ENCODE results near the gene AURKA. TPM values are rescaled to one million over a fixed set of nuclear protein-coding genes. Genes with fewer than 3 reads are reported as not detected.
"Not testable (repeated sequence)": the region's sequence is repeated elsewhere in the genome, so short reads cannot be mapped to it uniquely, and the experiment has no call there.

The AURKA gene
- total and polyA plus RNA-seq, 8 donors = 3.7 to 28.8 (median 17.2) TPM

DNA sequence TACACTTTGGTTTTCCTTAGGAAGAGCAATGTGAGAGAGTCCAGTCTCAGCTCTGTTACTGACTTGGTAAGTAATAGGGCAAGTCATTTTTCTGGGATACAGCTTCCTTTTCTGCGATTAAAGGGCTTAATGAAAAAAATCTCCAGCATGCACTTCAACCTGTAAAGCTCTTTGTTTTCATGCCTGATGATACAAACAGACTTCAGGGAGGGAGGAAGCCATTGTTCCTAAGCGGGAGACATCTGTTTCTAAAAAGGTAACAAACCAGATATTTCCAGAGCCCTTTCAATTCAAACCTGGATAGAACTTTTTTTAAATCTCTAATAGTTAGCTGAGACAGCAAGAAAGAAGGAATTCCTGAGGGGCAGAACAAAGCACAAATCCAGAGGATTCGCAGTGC is 14.9 kb upstream of the AURKA start:
- H3K36me3 ChIP-seq = peaks cover 0 to 69% of the 10 kb centered on the region in 2 donors

DNA sequence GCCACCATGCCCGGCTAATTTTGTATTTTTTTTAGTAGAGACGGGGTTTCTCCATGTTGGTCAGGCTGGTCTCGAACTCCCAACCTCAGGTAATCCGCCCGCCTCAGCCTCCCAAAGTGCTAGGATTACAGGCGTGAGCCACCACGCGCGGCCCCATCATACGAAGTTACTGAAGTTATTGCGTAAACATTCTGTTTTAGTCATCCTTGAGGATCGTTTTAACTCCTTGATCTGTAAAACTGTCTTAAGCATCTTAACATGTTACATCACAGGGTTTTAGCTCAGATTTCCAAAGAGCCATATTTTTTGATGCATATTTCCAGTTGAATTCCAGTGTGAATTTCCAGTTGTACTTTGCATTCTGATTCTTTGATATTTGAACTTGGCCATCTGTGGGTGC is 13.3 kb upstream of the AURKA start:
- H3K27me3 ChIP-seq, H3K9me3 ChIP-seq, DNase-seq, H3K4me3 ChIP-seq, ATAC-seq, H3K27ac ChIP-seq: not testable (repeated sequence)
- peaks cover 0 to 84% of the 10 kb centered on the region in 2 donors for H3K36me3 ChIP-seq
- H3K4me1 ChIP-seq = peaks cover 0 to 18% of the 10 kb centered on the region in 2 donors
- intact Hi-C loops (cut with DNase I) = loop anchor here in 1 of 2 donors (10.0 kb wide), 1 partner anchor 69 kb away; no protein-coding TSS in a partner anchor

More for the DNA sequence above, 14.9 kb upstream of the AURKA start:
- TF ChIP-seq, protein P1, sequence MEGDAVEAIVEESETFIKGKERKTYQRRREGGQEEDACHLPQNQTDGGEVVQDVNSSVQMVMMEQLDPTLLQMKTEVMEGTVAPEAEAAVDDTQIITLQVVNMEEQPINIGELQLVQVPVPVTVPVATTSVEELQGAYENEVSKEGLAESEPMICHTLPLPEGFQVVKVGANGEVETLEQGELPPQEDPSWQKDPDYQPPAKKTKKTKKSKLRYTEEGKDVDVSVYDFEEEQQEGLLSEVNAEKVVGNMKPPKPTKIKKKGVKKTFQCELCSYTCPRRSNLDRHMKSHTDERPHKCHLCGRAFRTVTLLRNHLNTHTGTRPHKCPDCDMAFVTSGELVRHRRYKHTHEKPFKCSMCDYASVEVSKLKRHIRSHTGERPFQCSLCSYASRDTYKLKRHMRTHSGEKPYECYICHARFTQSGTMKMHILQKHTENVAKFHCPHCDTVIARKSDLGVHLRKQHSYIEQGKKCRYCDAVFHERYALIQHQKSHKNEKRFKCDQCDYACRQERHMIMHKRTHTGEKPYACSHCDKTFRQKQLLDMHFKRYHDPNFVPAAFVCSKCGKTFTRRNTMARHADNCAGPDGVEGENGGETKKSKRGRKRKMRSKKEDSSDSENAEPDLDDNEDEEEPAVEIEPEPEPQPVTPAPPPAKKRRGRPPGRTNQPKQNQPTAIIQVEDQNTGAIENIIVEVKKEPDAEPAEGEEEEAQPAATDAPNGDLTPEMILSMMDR (IDR thresholded peaks at IDR 0.05) = no peak
- DNase-seq = no peak
- Histone ChIP-seq H3K4me1 (peaks cover 8 to 29% of the 10 kb centered on the region in 2 donors), H3K27ac (no peak overlapping the region), H3K9me3 (no peaks in the 10 kb centered on the region), H3K4me3 (no peak overlapping the region), H3K27me3 (no peaks in the 10 kb centered on the region)
- no peak for ATAC-seq
- intact Hi-C loops (cut with DNase I) = loop anchor here in 1 of 2 donors (10.0 kb wide), 1 partner anchor 68 kb away; no protein-coding TSS in a partner anchor

DNA sequence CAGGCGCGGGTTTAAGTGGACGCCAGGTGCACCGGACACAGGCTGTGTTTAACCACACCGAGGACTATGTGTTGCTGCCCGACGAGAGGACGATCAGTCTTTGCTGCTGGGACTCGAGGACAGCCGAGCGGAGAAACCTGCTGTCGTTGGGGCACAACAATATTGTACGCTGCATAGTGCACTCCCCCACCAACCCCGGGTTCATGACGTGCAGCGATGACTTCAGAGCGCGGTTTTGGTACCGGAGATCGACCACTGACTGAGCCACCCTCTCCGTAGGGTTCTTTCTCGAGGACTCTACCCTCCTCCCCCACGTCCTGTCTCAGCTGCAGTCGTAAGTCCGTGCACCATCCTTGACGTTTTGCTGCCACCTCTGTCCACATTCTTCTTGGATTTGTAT is 11.4 kb upstream of the AURKA start:
- Histone ChIP-seq H3K27me3 (no peaks in the 10 kb centered on the region), H3K4me1 (peaks cover 0 to 13% of the 10 kb centered on the region in 2 donors), H3K27ac (no peak overlapping the region), H3K4me3 (no peak overlapping the region), H3K36me3 (peaks cover 0 to 97% of the 10 kb centered on the region in 2 donors), H3K9me3 (no peaks in the 10 kb centered on the region)
- no peak for DNase-seq
- intact Hi-C loops (cut with DNase I) = loop anchor here in 1 of 2 donors (10.0 kb wide), 1 partner anchor 71 kb away; no protein-coding TSS in a partner anchor
- ATAC-seq = no peak
- TF ChIP-seq, protein P1 (IDR thresholded peaks at IDR 0.05) = no peak

DNA sequence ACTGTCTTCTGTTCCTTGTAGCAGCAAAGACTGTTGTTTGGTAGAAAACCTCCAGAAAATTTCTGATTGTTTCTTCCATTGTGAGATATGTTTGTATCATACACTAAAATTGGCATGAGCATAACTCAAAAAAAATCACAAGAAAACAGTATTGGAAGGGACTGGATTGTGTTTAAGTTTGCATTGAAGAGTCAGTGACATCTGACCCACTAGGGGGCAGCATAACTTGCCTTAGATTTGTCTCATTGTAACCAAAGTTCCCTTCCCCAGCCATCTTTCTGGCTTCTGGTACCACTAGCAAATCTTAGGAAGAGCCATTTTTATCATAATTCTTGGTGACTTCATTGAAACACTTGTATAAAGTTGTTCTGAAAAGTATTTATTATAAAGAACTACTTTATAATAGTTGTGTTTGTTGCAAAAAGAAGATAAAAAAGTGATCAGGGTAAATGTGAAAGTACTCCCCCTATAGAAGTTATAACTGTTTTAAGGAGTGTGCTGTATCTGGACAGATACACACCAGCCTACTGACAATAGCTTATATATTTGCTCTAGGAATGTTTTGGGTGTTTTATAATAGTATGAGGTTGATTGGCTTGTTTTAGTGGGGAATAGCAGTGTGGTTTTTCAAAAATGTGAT is 8.1 kb upstream of the AURKA start:
- Histone ChIP-seq H3K27me3 (no peaks in the 10 kb centered on the region), H3K4me1 (peaks cover 0 to 13% of the 10 kb centered on the region in 2 donors), H3K4me3 (no peak overlapping the region), H3K9me3 (no peaks in the 10 kb centered on the region), H3K27ac (peak overlapping the region in 1 of 2 donors; percentile 33), H3K36me3 (peaks cover 0 to 97% of the 10 kb centered on the region in 2 donors)
- TF ChIP-seq, protein P1 (IDR thresholded peaks at IDR 0.05) = peak; percentile 73 to 80
- DNase-seq (peak in 2 of 4 donors; percentile 70 to 82), ATAC-seq (peak; percentile 82)
- intact Hi-C loops (cut with DNase I) = loop anchor here in 1 of 2 donors (10.0 kb wide), 1 partner anchor 75 kb away; no protein-coding TSS in a partner anchor

DNA sequence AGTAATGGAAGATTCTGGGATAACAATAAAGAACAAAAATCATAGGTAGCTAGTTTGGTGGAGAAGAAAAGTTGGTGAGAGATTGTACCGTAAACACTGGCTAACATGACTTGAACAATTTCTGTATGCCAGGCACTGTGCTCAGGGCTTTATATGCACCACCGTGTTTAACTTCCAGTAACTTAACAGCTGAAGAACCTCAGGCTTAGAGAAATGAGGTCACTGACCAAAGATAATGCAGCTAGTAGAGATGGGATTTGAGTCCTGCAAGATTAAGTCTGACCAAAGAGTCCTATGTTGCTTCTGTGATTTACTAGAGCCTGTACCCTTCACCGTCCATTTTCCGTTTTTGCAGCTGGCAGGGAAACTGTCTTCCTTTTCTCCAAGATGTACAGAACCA is 3.2 kb upstream of the AURKA start:
- ATAC-seq (no peak), DNase-seq (no peak)
- TF ChIP-seq, protein P1 (IDR thresholded peaks at IDR 0.05) = no peak
- H3K4me3 ChIP-seq = no peak overlapping the region
- H3K4me1 ChIP-seq = peaks cover 14 to 41% of the 10 kb centered on the region in 2 donors
- no peaks in the 10 kb centered on the region for H3K9me3 ChIP-seq
- no peak overlapping the region for H3K27ac ChIP-seq
- intact Hi-C loops (cut with DNase I) = loop anchor here in 1 of 2 donors (10.0 kb wide), 1 partner anchor 60 kb away; no protein-coding TSS in a partner anchor
- no peaks in the 10 kb centered on the region for H3K27me3 ChIP-seq
- peaks cover 0 to 51% of the 10 kb centered on the region in 2 donors for H3K36me3 ChIP-seq

Data from left lung (tissue), 10 donors.